ENCODE results near the gene ITIH4.

The ITIH4 gene

DNA sequence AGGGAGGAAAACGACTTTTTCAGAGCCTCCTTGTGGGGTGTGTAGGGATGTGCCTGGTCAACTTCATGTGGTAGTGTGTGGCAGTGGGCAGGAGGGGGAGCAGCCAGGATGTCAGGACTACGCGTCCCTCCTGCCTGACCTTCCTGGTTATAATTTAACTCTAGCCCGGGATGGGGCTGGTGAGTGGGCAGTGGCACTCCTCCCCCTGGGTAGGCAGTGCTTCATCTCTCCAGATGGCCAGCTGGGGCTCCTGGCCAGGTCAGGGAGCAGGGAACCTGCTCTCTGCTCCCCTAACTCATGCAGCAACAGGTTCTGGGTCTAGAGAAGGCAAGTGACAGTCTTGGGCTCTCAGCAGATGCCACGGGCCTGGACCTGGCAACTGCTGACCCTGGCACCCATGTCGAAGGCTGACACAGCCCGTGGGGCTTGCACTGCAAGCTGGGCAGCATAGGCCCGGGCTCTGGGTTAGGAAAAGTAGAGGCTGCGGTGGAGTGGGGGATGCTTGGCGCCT is 2.6 kb downstream of the ITIH4 start:
- Histone ChIP-seq H3K9me3 (ENCODE audit: insufficient read depth, low read depth, low read length) (no peaks in the 10 kb centered on the region), H3K4me1 (ENCODE audit: insufficient read depth, low read length) (no peaks in the 10 kb centered on the region), H3K9ac (ENCODE audit: low read depth, low read length) (no peak overlapping the region)

DNA sequence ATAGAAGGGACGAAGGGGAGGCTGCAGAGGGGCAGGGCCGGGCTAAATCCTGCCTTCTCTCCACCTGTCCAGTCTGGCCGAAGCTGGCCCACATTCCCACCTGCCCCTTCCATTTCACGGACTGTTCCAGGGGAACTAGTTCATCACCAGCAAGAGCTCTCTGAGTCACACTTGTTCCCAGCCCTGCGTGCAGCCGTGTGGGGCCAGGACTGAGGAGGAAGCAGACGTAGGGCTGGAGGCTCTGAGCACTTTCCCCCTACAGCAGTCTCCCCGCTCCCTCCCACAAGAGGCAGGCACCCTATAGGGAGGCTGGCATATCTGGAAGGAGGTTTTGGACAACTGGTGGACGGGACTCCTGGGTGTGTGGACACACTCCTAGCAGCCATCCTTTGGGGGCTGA is 3.0 kb downstream of the ITIH4 start:
- Histone ChIP-seq H3K36me3 (ENCODE audit: insufficient read depth, low read depth, low read length) (no peaks in the 10 kb centered on the region), H3K9ac (ENCODE audit: low read depth, low read length) (no peak overlapping the region), H3K27ac (ENCODE audit: low read length) (no peak overlapping the region), H3K9me3 (ENCODE audit: insufficient read depth, low read depth, low read length) (no peaks in the 10 kb centered on the region), H3K4me3 (ENCODE audit: low read length) (no peak overlapping the region), H3K27me3 (ENCODE audit: insufficient read depth, low read length) (no peaks in the 10 kb centered on the region), H3K4me1 (ENCODE audit: insufficient read depth, low read length) (no peaks in the 10 kb centered on the region)

More for the DNA sequence above, 2.6 kb downstream of the ITIH4 start:
- H3K36me3 ChIP-seq (ENCODE audit: insufficient read depth, low read depth, low read length) = no peaks in the 10 kb centered on the region
- no peaks in the 10 kb centered on the region for H3K27me3 ChIP-seq (ENCODE audit: insufficient read depth, low read length)
- no peak overlapping the region for H3K4me3 ChIP-seq (ENCODE audit: low read length)
- no peak overlapping the region for H3K27ac ChIP-seq (ENCODE audit: low read length)

DNA sequence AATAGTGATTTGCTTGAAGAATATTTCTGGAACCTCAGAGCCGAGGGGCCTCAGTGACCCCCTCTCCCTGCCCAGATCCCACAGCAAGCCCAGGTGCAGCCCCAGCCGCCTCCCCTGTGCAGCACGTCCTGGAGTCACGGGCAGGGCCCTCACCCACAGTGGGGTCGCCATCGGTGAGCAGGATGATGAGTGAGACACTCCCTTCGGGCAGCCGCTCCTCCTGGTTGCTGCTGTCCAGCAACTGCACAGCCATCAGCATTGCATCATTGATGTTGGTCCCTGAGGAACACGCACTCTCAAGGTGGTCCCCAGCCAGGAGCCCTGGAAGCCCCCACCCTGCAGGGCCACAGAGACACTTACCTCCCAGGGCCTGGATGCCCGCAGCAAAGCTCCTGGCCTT is 6.4 kb downstream of the ITIH4 start:
- Histone ChIP-seq H3K4me1 (ENCODE audit: insufficient read depth, low read length) (0 out of 2 replicates have a peak, but pooled peaks cover 4% of the 10 kb centered on the region), H3K27ac (ENCODE audit: low read length) (no peak overlapping the region), H3K9me3 (ENCODE audit: insufficient read depth, low read depth, low read length) (no peaks in the 10 kb centered on the region)

DNA sequence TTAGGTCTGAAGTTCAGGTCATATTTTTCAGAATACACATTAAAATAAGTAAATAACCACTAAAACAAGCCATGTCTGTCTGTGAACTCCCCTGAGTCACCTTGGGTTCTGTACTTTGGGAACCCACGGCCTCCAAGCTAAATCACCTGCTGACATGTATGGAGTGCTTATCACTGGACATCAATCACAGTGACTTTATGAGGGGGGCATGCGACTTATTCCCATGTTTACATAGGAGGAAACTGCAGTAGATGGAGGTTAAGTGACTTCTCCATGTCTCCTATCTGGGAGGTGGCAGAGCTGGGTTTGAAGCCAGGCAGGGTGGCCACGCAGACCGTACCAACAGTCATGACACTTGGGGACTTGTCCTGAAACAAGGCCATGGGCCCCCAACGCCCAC is 8.1 kb downstream of the ITIH4 start:
- Histone ChIP-seq H3K27me3 (ENCODE audit: insufficient read depth, low read length) (no peaks in the 10 kb centered on the region), H3K9ac (ENCODE audit: low read depth, low read length) (no peak overlapping the region), H3K4me1 (ENCODE audit: insufficient read depth, low read length) (0 out of 2 replicates have a peak, but pooled peaks cover 4% of the 10 kb centered on the region), H3K4me3 (ENCODE audit: low read length) (no peak overlapping the region), H3K9me3 (ENCODE audit: insufficient read depth, low read depth, low read length) (no peaks in the 10 kb centered on the region), H3K27ac (ENCODE audit: low read length) (no peak overlapping the region), H3K36me3 (ENCODE audit: insufficient read depth, low read depth, low read length) (no peaks in the 10 kb centered on the region)

More for the DNA sequence above, 6.4 kb downstream of the ITIH4 start:
- Histone ChIP-seq H3K9ac (ENCODE audit: low read depth, low read length) (no peak overlapping the region), H3K27me3 (ENCODE audit: insufficient read depth, low read length) (no peaks in the 10 kb centered on the region), H3K36me3 (ENCODE audit: insufficient read depth, low read depth, low read length) (no peaks in the 10 kb centered on the region), H3K4me3 (ENCODE audit: low read length) (no peak overlapping the region)

DNA sequence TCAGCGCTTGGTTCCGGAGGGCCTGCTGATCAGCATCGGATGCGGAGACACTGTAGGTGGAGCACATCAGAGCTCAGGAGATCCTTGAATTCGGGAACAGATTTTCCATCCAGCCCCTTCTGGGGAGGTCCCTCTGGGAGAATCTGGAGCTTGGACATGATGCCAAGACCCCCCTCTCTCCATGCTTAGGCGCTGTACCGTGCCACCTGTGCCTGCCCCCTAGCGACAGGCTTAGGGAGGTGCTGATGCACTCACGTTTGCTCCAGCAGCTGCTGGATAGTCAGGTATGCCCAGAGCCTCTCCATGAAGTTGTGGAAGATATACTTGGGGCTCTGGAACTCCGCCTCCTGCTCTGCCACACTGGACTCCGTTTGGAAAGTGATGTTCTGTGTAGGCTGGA is 9.7 kb downstream of the ITIH4 start:
- no peak overlapping the region for H3K4me3 ChIP-seq (ENCODE audit: low read length)

DNA sequence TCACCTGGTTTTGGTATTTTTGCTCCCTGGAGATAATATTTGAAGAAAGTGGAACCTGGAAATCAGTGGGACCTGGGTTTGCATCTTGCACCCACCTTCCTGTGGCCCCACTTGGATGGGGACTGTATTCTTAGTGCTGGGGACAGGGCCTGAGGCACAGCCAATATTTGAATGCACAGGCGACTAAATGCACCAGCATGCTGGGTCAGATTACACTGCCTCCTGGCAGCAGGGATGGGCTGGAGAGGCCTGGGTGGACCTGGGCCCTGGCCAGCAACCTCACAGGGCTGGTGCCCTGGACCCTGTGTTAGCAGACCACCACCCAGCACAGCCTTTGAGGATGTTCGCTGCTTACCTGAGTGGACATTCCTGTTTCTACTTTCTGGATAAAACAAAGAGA is 10.5 kb downstream of the ITIH4 start:
- H3K4me1 ChIP-seq (ENCODE audit: insufficient read depth, low read length) = 0 out of 2 replicates have a peak, but pooled peaks cover 4% of the 10 kb centered on the region

More for the DNA sequence above, 9.7 kb downstream of the ITIH4 start:
- H3K9ac ChIP-seq (ENCODE audit: low read depth, low read length) = no peak overlapping the region
- 0 out of 2 replicates have a peak, but pooled peaks cover 4% of the 10 kb centered on the region for H3K4me1 ChIP-seq (ENCODE audit: insufficient read depth, low read length)
- no peak overlapping the region for H3K27ac ChIP-seq (ENCODE audit: low read length)
- no peaks in the 10 kb centered on the region for H3K36me3 ChIP-seq (ENCODE audit: insufficient read depth, low read depth, low read length)
- no peaks in the 10 kb centered on the region for H3K9me3 ChIP-seq (ENCODE audit: insufficient read depth, low read depth, low read length)
- no peaks in the 10 kb centered on the region for H3K27me3 ChIP-seq (ENCODE audit: insufficient read depth, low read length)

DNA sequence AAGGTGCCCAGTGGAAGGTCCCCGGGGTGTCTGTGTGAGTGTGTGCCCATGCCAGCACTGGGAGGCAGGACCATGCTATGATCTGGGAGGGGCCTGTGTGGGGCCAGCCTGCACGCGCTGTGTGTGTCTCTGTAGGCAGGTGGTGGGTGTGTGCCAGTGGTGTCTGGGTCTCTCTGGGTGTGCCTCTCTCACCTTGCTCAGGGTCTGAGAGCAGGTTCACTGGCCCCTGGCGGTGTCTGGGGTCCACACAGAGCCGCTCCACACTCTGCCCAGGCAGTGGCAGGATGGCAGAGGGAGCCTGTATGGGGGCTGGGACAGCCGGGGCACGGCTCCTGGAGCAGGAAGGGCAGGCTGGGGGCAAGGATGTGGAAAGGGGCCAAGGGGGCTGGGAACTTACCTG is 12.6 kb downstream of the ITIH4 start:
- no peaks in the 10 kb centered on the region for H3K9me3 ChIP-seq (ENCODE audit: insufficient read depth, low read depth, low read length)
- H3K27ac ChIP-seq (ENCODE audit: low read length) = no peak overlapping the region
- no peak overlapping the region for H3K4me3 ChIP-seq (ENCODE audit: low read length)
- no peak overlapping the region for H3K9ac ChIP-seq (ENCODE audit: low read depth, low read length)
- H3K27me3 ChIP-seq (ENCODE audit: insufficient read depth, low read length) = no peaks in the 10 kb centered on the region
- H3K4me1 ChIP-seq (ENCODE audit: insufficient read depth, low read length) = 0 out of 2 replicates have a peak, but pooled peaks cover 4% of the 10 kb centered on the region
- no peaks in the 10 kb centered on the region for H3K36me3 ChIP-seq (ENCODE audit: insufficient read depth, low read depth, low read length)

More for the DNA sequence above, 10.5 kb downstream of the ITIH4 start:
- Histone ChIP-seq H3K27me3 (ENCODE audit: insufficient read depth, low read length) (no peaks in the 10 kb centered on the region), H3K36me3 (ENCODE audit: insufficient read depth, low read depth, low read length) (no peaks in the 10 kb centered on the region), H3K4me3 (ENCODE audit: low read length) (no peak overlapping the region), H3K27ac (ENCODE audit: low read length) (no peak overlapping the region), H3K9ac (ENCODE audit: low read depth, low read length) (no peak overlapping the region), H3K9me3 (ENCODE audit: insufficient read depth, low read depth, low read length) (no peaks in the 10 kb centered on the region)

DNA sequence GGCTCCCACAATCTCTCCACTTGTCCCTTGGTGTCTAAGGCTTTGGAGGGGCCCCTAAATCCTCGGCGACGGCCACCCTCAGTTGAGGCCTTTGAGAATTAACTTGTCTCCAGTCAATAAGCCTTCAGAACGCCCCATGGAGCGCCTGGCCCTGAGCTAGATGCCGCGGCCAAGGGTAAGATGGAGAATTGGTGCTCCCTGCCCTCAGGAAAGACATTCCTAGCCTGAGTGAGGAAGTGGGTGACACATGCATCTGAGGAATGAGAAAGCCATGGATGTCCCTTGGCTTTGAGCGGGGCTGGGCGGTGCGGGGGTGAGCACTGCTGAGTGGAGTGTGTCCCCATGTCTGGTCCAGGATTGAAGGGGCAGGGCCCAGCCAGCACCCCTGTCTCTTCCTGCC is 13.3 kb downstream of the ITIH4 start:
- H3K27me3 ChIP-seq (ENCODE audit: insufficient read depth, low read length) = no peaks in the 10 kb centered on the region
- 0 out of 2 replicates have a peak, but pooled peaks cover 4% of the 10 kb centered on the region for H3K4me1 ChIP-seq (ENCODE audit: insufficient read depth, low read length)
- H3K27ac ChIP-seq (ENCODE audit: low read length) = no peak overlapping the region
- H3K9me3 ChIP-seq (ENCODE audit: insufficient read depth, low read depth, low read length) = no peaks in the 10 kb centered on the region
- H3K9ac ChIP-seq (ENCODE audit: low read depth, low read length) = no peak overlapping the region
- H3K36me3 ChIP-seq (ENCODE audit: insufficient read depth, low read depth, low read length) = no peaks in the 10 kb centered on the region
- no peak overlapping the region for H3K4me3 ChIP-seq (ENCODE audit: low read length)

DNA sequence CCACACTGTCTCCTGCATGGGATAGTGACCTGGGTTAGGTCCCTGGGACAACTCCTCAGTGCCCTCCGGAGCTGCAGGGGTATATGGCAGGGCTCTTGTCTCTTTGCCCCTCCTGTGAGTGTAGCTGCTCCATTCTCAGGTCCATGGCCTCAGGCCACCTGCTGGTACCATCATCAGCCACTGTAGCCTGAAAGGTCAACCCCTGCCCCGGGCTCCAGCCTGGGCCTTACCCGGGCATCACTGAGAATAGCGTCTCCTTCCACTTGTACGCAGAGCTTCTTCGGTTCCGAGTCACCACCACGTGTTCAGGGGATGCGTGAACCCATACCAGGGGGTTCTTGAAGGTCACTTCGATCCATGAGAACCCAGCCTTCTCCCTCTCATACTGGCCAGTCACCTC is 13.8 kb downstream of the ITIH4 start:
- 0 out of 2 replicates have a peak, but pooled peaks cover 4% of the 10 kb centered on the region for H3K4me1 ChIP-seq (ENCODE audit: insufficient read depth, low read length)
- H3K9ac ChIP-seq (ENCODE audit: low read depth, low read length) = no peak overlapping the region
- no peaks in the 10 kb centered on the region for H3K36me3 ChIP-seq (ENCODE audit: insufficient read depth, low read depth, low read length)
- H3K4me3 ChIP-seq (ENCODE audit: low read length) = no peak overlapping the region
- H3K27me3 ChIP-seq (ENCODE audit: insufficient read depth, low read length) = no peaks in the 10 kb centered on the region
- no peaks in the 10 kb centered on the region for H3K9me3 ChIP-seq (ENCODE audit: insufficient read depth, low read depth, low read length)
- H3K27ac ChIP-seq (ENCODE audit: low read length) = no peak overlapping the region

DNA sequence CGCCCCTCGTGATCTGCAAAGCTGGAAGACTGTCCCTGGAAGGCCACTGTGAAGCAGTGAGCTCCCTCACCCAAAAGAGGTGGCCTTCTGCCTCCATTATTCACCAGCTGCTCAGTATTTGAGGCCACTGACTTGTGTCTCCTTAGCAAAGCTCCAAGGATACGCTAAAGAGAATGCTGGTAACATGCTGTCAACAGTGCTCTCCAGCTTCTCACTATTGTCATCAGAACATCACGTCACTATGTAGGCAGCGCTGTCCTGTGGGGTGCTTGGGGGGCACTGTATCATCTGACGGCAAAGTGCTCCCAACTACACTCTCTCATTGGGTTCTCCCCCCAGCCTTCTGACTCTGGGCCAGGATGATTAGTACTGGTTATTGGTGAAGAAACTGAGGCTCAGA is 14.3 kb downstream of the ITIH4 start:
- Histone ChIP-seq H3K4me1 (ENCODE audit: insufficient read depth, low read length) (0 out of 2 replicates have a peak, but pooled peaks cover 4% of the 10 kb centered on the region), H3K27me3 (ENCODE audit: insufficient read depth, low read length) (no peaks in the 10 kb centered on the region), H3K4me3 (ENCODE audit: low read length) (no peak overlapping the region), H3K36me3 (ENCODE audit: insufficient read depth, low read depth, low read length) (no peaks in the 10 kb centered on the region), H3K9me3 (ENCODE audit: insufficient read depth, low read depth, low read length) (no peaks in the 10 kb centered on the region), H3K27ac (ENCODE audit: low read length) (no peak overlapping the region), H3K9ac (ENCODE audit: low read depth, low read length) (no peak overlapping the region)

DNA sequence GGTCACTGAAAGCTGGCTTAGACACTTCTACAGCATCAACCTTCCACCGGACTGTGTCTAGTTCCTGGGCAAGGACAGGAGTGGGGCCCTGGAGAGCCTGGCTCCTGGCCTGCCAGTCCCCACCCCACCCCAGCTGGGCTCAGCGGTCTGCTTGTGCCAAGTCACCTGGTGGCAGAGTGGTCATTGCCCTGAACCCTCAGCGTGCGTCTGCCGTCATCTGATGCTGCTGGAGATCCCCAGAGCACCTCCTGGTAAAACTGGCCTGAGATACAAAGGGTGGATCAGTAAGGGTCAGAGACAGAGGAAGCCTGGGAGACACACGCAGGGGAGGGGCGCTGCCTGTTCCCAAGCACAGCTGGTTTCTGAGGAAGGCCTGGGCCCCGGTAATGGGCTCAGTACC is 16.7 kb downstream of the ITIH4 start:
- no peaks in the 10 kb centered on the region for H3K4me1 ChIP-seq (ENCODE audit: insufficient read depth, low read length)
- H3K4me3 ChIP-seq (ENCODE audit: low read length) = no peak overlapping the region
- H3K9ac ChIP-seq (ENCODE audit: low read depth, low read length) = no peak overlapping the region
- no peaks in the 10 kb centered on the region for H3K36me3 ChIP-seq (ENCODE audit: insufficient read depth, low read depth, low read length)
- no peaks in the 10 kb centered on the region for H3K9me3 ChIP-seq (ENCODE audit: insufficient read depth, low read depth, low read length)
- H3K27me3 ChIP-seq (ENCODE audit: insufficient read depth, low read length) = no peaks in the 10 kb centered on the region
- H3K27ac ChIP-seq (ENCODE audit: low read length) = no peak overlapping the region

DNA sequence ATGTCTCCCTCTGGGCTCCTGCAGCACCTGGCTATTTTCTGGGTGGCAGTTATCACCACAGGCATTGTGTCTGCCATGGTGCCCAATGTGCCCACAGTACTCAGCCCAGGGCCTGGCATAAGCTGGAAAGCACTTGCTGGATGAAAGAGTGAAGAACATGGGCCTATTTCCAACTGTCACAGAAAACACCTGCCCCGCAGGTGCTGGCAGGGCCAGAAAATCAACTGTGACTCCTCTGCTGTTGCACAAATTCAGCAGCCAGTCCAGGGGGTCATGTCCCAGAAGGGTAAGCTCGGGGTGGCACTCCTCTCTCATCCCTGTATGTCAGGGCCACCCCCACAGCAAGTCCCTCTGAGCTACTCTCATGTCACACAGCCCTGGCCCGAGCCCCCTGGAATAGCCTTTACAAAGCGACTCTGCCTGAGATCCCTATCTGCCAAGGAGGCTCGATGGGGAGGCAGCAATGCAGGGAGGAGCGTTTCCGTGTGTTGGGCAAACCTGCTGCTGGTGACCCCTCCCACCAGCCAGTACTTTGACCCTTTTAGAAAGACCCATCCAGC is 18.9 kb downstream of the ITIH4 start:
- Histone ChIP-seq H3K4me1 (ENCODE audit: insufficient read depth, low read length) (no peaks in the 10 kb centered on the region), H3K27me3 (ENCODE audit: insufficient read depth, low read length) (no peaks in the 10 kb centered on the region), H3K27ac (ENCODE audit: low read length) (no peak overlapping the region), H3K36me3 (ENCODE audit: insufficient read depth, low read depth, low read length) (no peaks in the 10 kb centered on the region), H3K9me3 (ENCODE audit: insufficient read depth, low read depth, low read length) (no peaks in the 10 kb centered on the region), H3K9ac (ENCODE audit: low read depth, low read length) (no peak overlapping the region), H3K4me3 (ENCODE audit: low read length) (no peak overlapping the region)
